ENCODE results near the gene MON2.
"Not testable (repeated sequence)": the region's sequence is repeated elsewhere in the genome, so short reads cannot be mapped to it uniquely, and the experiment has no call there.

The MON2 gene

GRCh38 chr12:62481843-62482540, 15.4 kb downstream of the MON2 start:
- DNase-seq = no peak

GRCh38 chr12:62482769-62483168, 16.1 kb downstream of the MON2 start:
- DNase-seq = no peak

- no peak for DNase-seq
These were observed 17.6 kb downstream of the MON2 start for GRCh38 chr12:62484233-62484632.

DNA sequence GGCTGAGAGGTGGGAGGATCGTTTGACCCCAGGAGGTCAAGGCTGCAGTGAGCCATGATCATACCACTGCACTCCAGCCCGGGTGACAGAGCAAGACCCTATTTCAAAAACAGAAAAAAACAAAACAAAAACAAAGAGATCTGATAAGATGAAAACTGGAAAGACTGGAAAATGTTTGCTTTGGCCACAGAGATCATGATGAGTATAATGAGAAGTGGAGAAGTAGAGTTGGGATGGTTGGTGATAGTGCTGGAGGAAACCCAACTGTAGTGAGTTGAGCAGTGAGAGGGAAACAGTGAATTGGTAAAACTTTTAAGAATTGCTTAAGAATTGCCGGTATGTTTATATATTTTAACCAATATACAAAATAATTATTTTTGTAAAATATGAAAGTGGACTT, 39.2 kb downstream of the MON2 start:
- DNase-seq = no peak

GRCh38 chr12:62512901-62513300, 46.3 kb downstream of the MON2 start:
- DNase-seq = no peak

GRCh38 chr12:62514080-62514479, 47.5 kb downstream of the MON2 start:
- DNase-seq = not testable (repeated sequence)

- no peak for DNase-seq
These were observed 50.3 kb downstream of the MON2 start for GRCh38 chr12:62516927-62517326.

GRCh38 chr12:62517887-62518286, 51.3 kb downstream of the MON2 start:
- no peak for DNase-seq

- DNase-seq = no peak
These were observed 52.4 kb downstream of the MON2 start for GRCh38 chr12:62519043-62519442.

- DNase-seq = no peak
These were observed 53.7 kb downstream of the MON2 start for GRCh38 chr12:62520361-62520760.

DNA sequence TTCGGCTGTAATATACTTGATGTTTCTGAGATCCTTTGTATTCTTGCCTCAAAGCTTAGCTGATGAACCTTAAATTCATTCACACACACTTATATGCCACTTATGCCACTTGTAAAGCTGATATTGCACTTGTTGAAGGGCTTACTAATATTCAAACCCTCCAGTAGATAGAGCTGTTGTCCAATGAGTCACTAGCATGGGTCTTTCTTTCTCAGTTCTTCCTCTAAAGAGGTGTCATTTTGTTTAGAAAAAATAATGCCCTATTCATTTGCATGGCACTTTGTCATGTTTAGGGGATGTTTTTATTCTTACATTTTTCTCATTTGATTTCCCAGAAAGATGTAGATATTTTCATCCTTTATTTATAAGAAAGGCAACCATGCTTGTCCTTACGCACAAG, 56.4 kb downstream of the MON2 start:
- DNase-seq = no peak

DNA sequence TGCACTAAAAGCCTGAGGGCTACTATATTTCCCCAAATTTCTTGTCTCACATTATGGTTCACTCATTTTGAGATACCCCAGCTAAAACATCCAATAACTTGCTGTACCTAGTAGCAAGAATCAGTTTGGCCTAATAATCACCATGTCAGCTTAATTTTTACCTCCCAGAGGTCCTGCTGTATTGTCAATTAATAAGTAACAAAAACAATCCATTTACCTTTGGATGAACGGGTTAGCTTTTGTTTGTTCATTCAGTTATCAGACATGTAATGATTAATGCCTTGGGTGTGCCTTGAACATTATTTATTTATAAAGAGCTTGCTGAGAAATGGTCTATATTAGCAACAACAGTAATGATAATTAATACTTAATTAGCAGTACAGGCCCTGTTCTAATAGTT, 57.0 kb downstream of the MON2 start:
- no peak for DNase-seq

DNA sequence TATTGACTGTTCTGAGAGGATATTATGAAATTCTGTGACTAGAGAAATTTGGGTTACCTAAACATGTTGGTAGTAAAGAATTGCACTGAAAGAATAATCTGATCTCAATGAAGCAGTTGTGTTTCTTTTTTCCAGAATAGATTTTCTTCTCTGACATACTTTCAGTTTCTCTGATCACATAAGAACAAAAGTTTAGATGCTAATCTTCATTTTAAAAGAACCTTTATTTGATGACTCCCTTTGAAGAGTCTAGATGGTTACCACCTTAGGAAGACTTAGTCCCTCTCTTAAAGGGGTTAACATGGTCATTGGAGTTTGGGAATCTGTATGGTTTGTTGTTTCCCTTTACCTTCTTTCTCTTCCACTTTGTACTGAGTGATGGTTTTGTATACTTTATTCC, 58.6 kb downstream of the MON2 start:
- no peak for DNase-seq

DNA sequence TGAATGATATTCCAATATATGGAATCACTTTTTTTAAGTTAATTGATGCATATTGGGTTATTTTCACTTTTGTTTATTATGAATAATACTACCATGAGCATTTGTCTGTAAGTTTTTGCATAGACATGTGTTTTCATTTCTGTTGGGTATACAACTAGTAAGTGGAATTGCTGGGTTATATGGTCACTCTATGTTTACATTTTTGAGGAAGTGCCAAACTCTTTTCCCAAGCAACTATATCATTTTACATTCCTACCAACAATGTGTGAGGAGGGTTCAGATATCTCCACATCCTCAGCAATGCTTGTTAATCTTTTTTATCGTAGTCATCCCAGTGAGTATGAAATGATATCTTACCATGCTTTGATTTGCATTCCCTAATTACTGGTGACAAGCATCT, 64.0 kb downstream of the MON2 start:
- no peak for DNase-seq

GRCh38 chr12:62532333-62532732, 65.7 kb downstream of the MON2 start:
- no peak for DNase-seq

DNA sequence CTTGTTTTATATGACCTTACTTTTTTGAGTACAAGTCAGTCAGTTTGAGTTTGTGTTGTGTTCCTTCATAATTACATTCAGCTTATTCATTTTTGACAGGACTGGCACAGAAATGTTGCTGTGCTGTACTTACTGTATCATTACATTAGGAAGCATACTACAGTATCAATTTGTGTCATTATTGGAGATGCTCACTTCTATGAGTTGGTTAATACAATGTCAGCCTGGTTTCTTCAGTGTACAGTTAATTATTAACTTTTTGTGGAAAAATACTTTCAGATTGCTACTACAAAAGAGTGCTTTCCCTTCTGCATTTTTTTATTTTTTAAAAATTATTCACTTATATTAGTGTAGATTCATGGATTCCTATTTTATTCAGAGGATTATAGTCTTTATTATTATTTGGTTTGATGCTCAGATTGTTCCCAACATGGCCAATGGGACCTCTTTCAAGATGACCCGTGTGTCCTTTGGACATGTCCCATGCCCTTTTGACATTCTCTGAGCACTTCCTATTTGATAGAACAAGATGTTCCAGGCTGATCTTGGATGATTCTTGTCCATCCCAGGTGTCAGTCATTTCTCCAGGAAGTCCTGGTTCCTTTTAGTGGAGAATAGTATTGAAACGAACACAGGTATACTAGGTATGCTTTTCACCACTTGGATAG, 66.6 kb downstream of the MON2 start:
- no peak for DNase-seq

- no peak for DNase-seq
These were observed 67.1 kb downstream of the MON2 start for GRCh38 chr12:62533755-62534107.

GRCh38 chr12:62536546-62536945, 69.9 kb downstream of the MON2 start:
- DNase-seq = no peak

GRCh38 chr12:62537551-62537950, 70.9 kb downstream of the MON2 start:
- no peak for DNase-seq

GRCh38 chr12:62540354-62540753, 73.7 kb downstream of the MON2 start:
- DNase-seq = no peak

- DNase-seq = no peak
These were observed 76.2 kb downstream of the MON2 start for GRCh38 chr12:62542814-62543213.

DNA sequence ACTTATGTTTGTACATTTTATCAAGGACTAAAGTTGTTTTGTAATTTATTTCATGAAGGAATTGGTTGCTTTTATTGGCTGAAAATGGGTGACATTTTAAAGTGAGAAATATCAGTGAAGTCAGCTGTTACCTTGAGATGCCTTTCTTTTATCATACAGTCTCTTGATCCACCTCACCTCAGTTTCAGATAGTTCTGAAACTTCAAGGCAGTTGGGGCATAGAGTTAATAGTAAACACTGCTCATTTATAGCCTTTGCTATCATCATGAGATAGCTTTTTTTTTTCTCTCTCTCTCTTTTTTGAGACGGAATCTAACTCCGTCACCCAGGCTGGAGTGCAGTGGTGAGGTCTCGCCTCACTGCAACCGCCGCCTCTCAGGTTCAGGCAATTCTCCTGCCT, 76.7 kb downstream of the MON2 start:
- DNase-seq = no peak

DNA sequence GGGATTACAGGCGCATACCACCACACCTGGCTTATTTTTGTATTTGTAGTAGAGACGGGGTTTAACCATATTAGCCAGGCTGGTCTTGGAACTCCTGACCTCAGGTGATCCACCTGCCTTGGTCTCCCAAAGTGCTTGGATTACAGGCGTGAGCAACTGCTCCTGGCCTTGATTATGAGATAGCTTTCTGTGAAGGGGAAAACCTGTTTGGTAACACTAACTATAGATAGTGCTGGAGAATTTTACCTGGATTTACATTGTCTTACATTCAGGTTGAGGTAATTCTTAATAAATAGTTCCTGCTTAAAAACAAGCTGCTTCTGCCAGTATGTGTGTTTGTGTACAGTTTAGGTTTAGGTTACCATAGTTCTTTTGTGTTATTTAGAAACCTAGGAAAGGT, 77.1 kb downstream of the MON2 start:
- no peak for DNase-seq

GRCh38 chr12:62552906-62553556, 86.4 kb downstream of the MON2 start:
- no peak for DNase-seq

DNA sequence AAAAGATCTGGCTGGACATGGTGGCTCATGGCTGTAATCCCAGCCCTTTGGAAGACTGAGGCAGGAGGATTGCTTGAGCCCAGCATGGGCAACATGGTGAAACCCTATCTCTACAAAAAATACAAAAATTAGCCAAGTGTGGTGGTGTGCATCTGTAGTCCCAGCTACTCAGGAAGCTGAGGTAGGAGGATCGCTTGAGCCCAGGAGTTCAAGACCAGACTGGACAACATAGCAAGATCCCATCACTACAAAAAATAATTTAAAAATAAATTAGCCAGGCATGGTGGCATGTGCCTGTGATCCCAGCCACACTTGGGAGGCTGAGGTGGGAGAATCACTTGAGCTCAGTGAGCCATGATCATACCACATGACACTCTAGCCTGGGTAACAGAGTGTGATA, 92.7 kb downstream of the MON2 start:
- DNase-seq = not testable (repeated sequence)
